DMS114 treated with DMSO at 0.1 percent for 48 hours (cell line): ENCODE measurements around the gene SELENON.

Experiments used
- DNase-seq: peaks from one replicate; lab custom pipeline; 2025; ENCODE audit not compliant: unreplicated experiment; lab: John Stamatoyannopoulos, UW

Gene SELENON

DNA sequence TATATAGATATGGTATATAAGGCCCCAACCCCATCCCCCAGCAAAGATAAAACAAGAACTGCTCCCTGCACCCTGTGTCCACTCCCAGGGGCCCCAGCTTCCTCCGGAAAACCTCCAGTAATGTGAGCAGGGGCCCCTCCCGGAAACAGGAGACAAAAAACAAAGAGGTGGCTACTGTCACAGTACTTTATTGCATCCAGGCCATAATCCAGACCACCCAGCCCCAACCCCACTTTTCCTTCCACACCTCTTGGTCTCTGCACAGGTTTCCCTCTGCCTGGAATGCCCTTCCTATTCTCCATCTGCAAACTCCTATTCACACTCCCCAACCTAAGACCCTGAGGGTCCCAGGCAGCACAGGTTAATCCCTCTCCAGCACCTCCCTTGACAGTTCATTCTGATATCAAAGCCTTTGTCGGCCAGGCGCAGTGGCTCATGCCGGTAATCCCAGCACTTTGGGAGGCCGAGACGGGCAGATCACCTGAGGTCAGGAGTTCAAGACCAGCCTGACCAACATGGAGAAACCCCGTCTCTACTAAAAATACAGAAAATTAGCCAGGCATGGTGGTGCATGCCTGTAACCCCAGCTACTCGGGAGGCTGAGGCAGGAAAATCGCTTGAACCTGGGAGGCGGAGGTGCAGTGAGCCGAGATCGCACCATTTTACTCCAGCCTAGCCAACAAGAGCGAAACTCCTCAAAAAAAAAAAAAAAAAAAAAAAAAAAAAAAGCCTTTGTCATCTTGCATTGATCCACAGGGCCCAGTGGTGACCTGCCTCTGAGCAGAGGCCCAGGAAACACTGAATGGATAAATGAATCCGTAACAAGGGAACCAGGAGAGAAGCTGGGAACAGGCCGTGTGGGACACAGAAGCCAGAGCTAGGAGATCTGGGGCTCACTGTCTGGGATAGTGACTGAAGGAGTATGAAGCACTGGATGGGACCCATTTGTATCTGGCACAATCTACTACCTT, 61.6 kb downstream of the SELENON start:
- DNase-seq: no peak

DNA sequence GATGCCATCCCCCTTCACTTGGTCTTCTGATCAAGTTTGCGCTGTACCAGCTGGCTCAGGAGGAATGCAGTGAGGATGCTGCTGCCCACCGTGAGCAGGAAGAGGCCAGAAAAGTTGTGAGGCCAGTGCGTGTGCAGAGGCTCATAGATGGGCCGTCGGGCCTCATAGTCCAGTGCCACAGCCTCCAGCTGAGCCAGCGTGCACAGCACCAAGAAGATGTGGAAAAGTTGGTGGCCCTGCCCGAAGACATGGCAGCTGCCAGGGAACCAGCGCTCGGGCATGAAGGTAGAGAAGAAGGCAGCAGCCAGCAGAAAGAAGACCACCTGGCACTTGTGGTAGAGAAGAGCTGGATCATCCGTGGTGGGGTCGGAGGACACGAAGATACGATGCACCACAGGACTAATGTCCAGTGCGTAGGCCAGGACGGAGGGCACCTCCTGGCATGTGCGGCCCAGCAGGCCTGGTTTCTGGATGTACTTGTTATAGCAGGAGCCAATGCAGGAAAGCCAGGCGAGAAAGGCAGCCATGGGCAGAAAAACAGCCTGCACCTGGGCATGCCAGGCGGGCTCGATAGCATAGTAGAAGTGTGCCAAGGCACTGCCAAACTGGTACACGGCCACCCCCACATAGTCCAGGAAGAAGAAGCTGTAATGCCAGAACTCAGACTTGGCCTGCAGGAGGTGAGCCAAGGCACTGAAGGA, 62.9 kb downstream of the SELENON start:
- no peak for DNase-seq

DNA sequence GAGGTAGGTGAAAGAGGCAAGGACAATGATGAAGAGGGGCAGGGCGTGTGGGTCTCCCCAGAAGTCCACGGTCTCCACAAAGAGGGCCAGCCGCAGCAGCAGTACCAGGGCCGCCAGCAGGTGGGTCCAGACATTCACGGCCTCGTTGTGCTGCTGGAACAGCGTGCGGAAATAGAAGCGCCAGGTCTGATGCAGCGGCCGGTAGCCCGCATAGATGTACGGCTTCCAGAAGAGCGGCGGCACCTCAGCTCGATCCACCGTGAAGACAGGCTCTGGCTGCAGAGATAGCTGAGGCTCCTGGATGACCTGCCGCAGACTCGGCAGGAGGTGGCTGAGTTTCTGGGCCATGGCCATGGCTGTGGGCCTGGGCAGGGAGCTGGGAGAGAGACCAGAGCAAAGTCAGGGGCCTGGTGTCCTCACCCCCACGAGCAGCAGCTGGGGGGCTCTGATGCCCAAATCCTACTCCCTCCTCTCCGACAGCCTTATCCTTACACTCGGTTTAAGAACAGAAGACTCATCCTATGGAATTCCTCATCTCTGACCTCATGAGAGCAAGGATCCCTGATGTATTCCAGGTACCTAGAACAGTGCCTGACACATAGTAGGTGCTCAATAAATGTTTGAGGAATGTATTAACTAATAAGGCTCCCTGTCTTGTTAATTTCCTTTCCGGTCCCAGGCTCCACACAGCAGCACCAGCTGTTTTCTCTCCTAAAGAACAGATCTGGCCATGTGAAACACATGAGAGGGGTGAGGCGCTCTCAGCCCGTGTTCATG, 63.7 kb downstream of the SELENON start:
- DNase-seq: no peak

DNA sequence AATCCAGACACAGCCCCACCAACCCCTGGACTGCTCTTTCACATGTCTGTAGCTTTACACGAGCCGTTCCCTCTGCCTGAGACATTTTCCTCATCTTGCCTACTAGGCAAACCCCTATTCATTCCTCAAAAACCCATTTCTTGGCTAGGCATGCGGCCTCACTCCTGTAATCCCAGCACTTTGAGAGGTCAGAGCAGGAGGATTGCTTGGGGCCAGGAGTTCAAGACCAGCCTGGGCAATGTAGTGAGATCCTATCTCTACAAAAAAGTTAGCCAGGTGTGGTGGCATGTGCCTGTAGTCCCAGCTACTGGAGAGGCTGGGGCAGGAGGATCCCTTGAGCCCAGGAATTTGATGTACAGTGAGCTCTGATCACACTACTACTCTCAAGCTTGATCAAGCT, 64.4 kb downstream of the SELENON start:
- no peak for DNase-seq

DNA sequence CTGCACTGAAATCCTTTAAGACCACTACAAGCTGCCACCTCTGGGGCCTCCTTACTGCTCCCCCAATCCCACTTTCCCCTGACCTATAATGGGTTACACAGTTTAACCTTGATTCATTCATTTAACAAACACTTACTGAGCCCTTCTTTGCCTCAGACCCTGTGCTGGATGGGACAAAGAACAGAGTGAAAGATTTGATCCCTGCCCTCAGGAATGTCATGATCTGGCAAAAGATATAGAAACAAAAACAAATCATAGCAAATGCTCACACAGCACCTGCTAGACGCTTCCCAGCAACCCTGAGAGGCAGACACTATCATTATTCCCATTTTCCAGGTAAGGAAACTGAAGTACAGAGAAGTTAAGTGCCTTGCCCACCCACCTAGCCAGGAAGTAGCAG, 66.3 kb downstream of the SELENON start:
- no peak for DNase-seq

DNA sequence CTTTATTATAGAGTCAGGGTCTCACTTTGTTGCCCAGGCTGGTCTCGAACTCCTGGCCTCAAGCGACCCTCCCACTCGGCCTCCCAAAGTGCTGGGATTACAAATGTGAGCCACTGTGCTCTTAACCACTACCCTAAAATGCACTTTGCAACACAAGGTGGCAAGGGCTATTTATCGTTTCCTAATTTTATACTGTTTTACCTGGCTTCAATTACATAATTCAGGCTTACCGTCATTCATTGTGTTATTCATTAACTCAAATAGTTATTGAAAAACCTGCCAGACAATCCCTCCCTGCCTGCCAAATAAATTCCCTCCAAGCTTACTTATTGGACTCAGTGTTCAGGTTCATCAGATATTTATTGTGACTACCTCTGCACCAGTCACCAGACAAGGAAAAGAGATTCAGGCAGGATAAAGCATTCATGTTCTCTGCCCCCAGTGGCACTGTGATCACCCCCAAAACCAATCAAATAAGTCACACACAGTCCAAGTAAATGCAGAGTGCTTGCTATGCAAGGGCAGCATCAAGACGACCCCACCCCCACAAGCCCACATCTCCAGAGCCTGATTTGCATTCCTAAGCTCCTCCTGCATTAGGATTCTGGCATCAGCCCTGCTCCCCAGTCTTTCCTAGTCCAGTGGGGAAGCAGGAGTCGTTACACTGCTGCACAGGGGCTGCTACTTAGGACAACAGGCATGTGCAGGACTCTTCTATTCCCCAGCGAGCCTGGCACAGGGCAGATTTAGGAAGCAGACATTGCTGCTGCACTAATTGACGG, 67.4 kb downstream of the SELENON start:
- no peak for DNase-seq
